AG04449 (cell line): ENCODE results near the gene BCR.

Experiments
- CTCF ChIA-PET: fragments of 350-600 bp; formaldehyde crosslinking; extraction: SDS; loops from one replicate; lab custom pipeline; 2021; ENCODE audit warnings: antibody characterized with exemption; lab: Yijun Ruan, JAX
- POLR2A ChIA-PET: fragments of 400-600, 350-600 bp; formaldehyde crosslinking; extraction: SDS; loops from one replicate; lab custom pipeline; 2020; ENCODE audit warnings: antibody characterized with exemption, inconsistent platforms; lab: Yijun Ruan, JAX
- DNase-seq: peaks from one replicate; pipeline ENCODE4 v3.0.0-alpha.2; 2010; ENCODE audit warnings: low read depth, low spot score
- H3K4me3 ChIP-seq: 2 replicates; pipeline ENCODE4 v1.5.1; 2011; ENCODE audit warnings: low read depth, mild to moderate bottlenecking, control low read depth, low read length
- CTCF ChIP-seq: IDR thresholded peaks from one replicate; pipeline ENCODE4 v1.5.1; 2011; ENCODE audit warnings: mild to moderate bottlenecking, moderate library complexity, low read length, control low read depth, inconsistent platforms; ENCODE audit not compliant: insufficient read depth; ENCODE audit errors: missing control alignments

Gene BCR

GRCh38 chr22:23149743-23150238, 30.5 kb upstream of the BCR start:
- CTCF ChIA-PET = interaction anchor here (1.0 to 1.5 kb wide), 5 partner anchors 14 to 193 kb away, joined by 3 to 4 read pairs (median 3); no protein-coding TSS in a partner anchor
- POLR2A ChIA-PET = no interaction called here
- H3K4me3 ChIP-seq = no peak overlapping the region
- DNase-seq = no peak
- no peak for TF ChIP-seq CTCF

- no peak for DNase-seq
- CTCF ChIA-PET = interaction anchor here (1.2 kb wide), 1 partner anchor 22 kb away, joined by 4 read pairs; no protein-coding TSS in a partner anchor
- TF ChIP-seq CTCF = no peak
- POLR2A ChIA-PET = no interaction called here
- H3K4me3 ChIP-seq = no peak overlapping the region
These were observed 29.5 kb upstream of the BCR start for GRCh38 chr22:23150762-23151161.

- DNase-seq = no peak
- CTCF ChIA-PET = no interaction called here
- POLR2A ChIA-PET = no interaction called here
These were observed 28.5 kb upstream of the BCR start for GRCh38 chr22:23151827-23152226.

GRCh38 chr22:23152238-23153114, 27.8 kb upstream of the BCR start:
- H3K4me3 ChIP-seq = no peak overlapping the region
- no peak for TF ChIP-seq CTCF
- CTCF ChIA-PET = interaction anchor here (1.0 to 2.1 kb wide), 4 partner anchors 11 to 25 kb away, joined by 3 to 10 read pairs (median 4); no protein-coding TSS in a partner anchor
- POLR2A ChIA-PET = no interaction called here
- DNase-seq = no peak

More at GRCh38 chr22:23151827-23152226, 28.5 kb upstream of the BCR start:
- no peak for TF ChIP-seq CTCF
- H3K4me3 ChIP-seq = no peak overlapping the region

- CTCF ChIA-PET = interaction anchor here (1.3 to 2.1 kb wide), 5 partner anchors 8 to 232 kb away, joined by 4 to 10 read pairs (median 5); no protein-coding TSS in a partner anchor
- DNase-seq = no peak
- H3K4me3 ChIP-seq = no peak overlapping the region
- TF ChIP-seq CTCF = no peak
- POLR2A ChIA-PET = no interaction called here
These were observed 26.3 kb upstream of the BCR start for GRCh38 chr22:23153994-23154393.

- POLR2A ChIA-PET = no interaction called here
- CTCF ChIA-PET = interaction anchor here (1.3 to 3.5 kb wide), 4 partner anchors 8 to 231 kb away, joined by 4 to 16 read pairs (median 4); no protein-coding TSS in a partner anchor
- no peak for TF ChIP-seq CTCF
- DNase-seq = no peak
- H3K4me3 ChIP-seq = no peak overlapping the region
These were observed 25.8 kb upstream of the BCR start for GRCh38 chr22:23154461-23154860.
